Subcutaneous adipose tissue (tissue), 4 donors: ENCODE data around the gene GALNT11. TPM values are rescaled to one million over a fixed set of nuclear protein-coding genes. Genes with fewer than 3 reads are reported as not detected.

Experiments used
- total RNA-seq, 4 donors: library from RNA; depleted of rRNA; stranded (reverse); fragments of >200 nt; gene quantifications; one replicate each; pipeline ENCODE4 v1.1.0, GENCODE V29; 2016
- TF ChIP-seq, protein P1 (sequence below): fragments of 450-650 bp; IDR thresholded peaks from one replicate; pipeline ENCODE4 v1.5.1; 2016; ENCODE audit warnings: low read depth, mild to moderate bottlenecking, control low read depth, antibody characterized with exemption, moderate library complexity

GALNT11 gene
- total RNA-seq, 4 donors from 2014 or later, result 42.6 to 55.9 (median 48.4) TPM

DNA sequence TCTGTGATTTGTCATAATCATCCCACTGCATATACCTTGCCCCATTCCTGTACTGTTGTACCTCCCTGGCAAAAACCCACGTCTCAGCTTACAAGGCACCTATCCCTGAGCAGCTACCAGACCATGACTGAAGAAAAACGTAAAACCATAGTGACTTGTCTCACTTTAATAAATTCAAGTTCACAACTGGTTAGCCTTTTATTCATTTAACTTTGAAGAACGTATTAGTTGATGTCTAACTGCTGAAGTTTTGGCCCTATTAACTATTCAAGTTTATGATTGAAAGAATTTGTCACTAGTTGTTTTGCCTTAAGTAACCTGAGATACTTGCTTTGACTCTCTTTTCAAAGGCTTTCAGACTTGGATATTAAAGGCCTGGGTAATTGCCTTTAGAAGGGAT, 59.7 kb downstream of the GALNT11 start:
- TF ChIP-seq, protein P1, sequence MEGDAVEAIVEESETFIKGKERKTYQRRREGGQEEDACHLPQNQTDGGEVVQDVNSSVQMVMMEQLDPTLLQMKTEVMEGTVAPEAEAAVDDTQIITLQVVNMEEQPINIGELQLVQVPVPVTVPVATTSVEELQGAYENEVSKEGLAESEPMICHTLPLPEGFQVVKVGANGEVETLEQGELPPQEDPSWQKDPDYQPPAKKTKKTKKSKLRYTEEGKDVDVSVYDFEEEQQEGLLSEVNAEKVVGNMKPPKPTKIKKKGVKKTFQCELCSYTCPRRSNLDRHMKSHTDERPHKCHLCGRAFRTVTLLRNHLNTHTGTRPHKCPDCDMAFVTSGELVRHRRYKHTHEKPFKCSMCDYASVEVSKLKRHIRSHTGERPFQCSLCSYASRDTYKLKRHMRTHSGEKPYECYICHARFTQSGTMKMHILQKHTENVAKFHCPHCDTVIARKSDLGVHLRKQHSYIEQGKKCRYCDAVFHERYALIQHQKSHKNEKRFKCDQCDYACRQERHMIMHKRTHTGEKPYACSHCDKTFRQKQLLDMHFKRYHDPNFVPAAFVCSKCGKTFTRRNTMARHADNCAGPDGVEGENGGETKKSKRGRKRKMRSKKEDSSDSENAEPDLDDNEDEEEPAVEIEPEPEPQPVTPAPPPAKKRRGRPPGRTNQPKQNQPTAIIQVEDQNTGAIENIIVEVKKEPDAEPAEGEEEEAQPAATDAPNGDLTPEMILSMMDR, result no peak

DNA sequence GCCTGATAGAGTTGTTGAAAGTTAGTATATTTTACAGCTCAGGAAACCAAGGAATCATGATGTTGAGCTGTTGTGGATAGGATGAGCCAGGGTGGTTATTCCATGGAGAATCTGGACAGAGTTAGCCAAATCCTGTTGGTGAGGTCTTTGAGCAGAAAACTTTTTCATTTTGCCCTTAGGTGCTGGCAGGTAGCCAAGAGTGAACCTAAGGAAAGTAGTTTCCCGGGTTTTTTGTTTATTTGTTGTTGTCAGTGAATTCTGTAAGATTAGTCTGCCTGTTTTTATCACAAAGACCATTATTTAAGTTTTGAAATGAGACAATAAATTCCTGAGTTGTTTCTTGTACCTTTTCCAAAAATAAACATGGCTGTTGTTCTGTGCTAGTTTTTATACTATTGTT, 61.0 kb downstream of the GALNT11 start:
- TF ChIP-seq, protein P1, result no peak

DNA sequence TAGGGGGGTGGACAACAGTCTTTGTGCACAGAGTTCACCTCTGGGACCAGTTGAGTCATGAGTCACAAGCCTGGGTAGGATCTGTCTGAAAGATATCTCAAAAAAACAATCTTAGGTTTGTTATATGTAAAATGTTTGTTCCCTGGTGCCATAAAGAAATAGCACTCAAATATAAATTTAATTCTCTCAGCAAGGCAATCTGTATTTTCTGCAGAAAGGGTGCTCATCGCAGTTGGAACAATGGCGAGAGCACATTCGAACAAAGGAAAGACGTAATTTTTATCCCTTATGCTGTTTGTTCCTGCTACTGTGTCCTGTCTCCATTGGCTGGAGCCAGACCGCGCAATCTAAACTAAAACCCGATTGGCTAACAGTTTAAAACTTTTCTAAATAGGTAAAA, 63.7 kb downstream of the GALNT11 start:
- TF ChIP-seq, protein P1, result no peak

DNA sequence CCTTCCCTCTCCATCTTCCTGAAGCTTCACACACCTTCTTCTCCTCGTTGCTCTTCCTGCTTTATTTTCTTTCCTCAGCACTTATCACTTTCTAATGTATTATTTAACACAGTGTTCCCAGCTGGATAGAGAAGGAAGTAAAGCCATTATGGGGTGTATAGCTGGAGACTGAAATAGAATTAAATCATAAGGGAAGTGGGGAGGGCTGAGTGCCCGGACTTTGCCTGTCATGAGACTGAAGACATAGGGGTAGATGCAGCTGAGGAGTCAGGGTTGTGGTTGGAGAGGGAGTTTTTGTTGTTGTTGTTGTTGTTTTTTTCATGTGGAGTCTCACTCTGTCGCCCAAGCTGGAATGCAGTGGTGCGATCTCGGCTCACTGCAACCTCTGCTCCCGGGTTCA, 65.3 kb downstream of the GALNT11 start:
- TF ChIP-seq, protein P1, result no peak

DNA sequence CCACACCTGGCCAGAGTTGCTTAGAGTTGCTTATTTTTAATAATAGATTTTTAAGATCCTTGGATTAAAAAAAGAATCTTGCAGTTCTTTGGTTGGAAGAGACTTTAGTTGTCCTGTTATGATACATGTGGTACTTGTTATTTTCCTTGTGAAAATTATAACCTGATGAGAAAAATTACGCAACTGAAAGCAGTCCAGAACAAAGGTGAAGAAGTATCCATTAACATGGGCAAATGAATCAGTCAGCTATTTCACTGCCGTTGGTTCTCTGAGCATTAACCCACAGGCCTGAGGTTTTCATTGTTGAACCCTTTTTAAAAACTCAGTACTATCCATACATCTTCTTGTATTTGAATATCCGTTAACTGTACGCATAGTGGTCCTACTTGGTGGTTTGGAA, 68.2 kb downstream of the GALNT11 start:
- TF ChIP-seq, protein P1, result no peak

DNA sequence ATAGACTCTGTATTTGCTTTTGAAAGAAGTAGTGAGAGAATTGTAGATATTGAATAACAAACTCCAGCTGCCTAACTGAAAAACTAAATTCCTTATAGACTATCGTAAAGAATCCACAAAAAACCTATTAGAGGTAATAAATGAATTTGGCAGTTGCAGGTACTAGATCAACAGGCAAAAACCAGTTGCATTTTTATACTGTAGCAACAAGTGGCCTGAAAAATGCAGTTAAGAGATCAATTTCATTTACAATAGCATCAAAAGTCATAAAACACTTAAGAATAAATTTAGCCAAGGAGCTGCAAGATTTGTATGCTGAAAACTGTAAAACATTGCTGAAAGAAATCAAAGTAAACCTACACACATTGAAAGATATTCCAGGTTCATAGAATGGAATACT, 70.3 kb downstream of the GALNT11 start:
- TF ChIP-seq, protein P1, result no peak

DNA sequence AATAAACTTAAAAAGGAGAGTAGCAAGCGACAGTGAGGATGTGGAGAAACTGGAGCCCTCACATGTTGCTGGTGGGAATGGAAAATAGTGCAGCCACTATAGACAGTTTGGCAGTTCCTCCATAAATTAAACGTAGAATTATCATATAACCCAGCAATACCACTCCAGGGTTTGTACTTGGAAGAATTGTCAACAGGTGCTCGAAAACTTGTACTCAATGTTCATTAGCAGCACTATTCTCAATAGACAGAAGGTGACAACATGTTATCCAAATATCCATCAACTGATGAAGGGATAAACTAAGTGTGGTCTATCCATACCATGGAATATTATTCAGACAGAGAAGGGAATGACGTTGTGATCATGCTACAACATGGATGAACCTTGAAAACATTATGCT, 71.9 kb downstream of the GALNT11 start:
- TF ChIP-seq, protein P1, result no peak
